ENCODE data around the gene KPNB1.
A peak's percentile ranks its signal among the peaks of the same experiment; 100 is the strongest.

Gene KPNB1

GRCh38 chr17:47707056-47707804, 57.5 kb downstream of the KPNB1 start:
- peaks cover 0 to 37% of the 10 kb centered on the region in 2 experiments; a peak in 1 of 3 replicates for H3K36me3 ChIP-seq (ENCODE audit: control insufficient read depth in 2 of 2, insufficient read depth in 1 of 2, low read length in 2 of 2)
- CTCF ChIA-PET, result interaction anchor here (0.7 to 2.7 kb wide), 8 partner anchors 9 to 114 kb away, joined by 3 to 30 read pairs (median 5); partner anchors contain the start of genes OSBPL7 and TBX21
- H3K4me1 ChIP-seq (ENCODE audit: control insufficient read depth, insufficient read depth, low read length), result no peaks in the 10 kb centered on the region
- no peak overlapping the region for H3K4me3 ChIP-seq (ENCODE audit: low read depth, low read length)
- no peaks in the 10 kb centered on the region for H3K9me3 ChIP-seq (ENCODE audit: control insufficient read depth, insufficient read depth, low read depth, low read length)
- no peak overlapping the region for H3K27ac ChIP-seq (ENCODE audit: extremely low read depth, low read depth, low read length)
- POLR2A ChIA-PET, result interaction anchor here (1.0 to 1.3 kb wide), 3 partner anchors 10 to 58 kb away, joined by 3 to 4 read pairs (median 3); partner anchors contain the start of genes KPNB1 and TBX21
- TF ChIP-seq ZBTB10 (tag by site-specific recombination; IDR thresholded peaks at IDR 0.05) (no peak), ZSCAN4 (tag by site-specific recombination; IDR thresholded peaks at IDR 0.05) (peak; percentile 6; the same call in 1 of the 2 replicates), GFI1B (tag by site-specific recombination; IDR thresholded peaks at IDR 0.05) (no peak), ATF2 (tag by site-specific recombination; IDR thresholded peaks at IDR 0.05; ENCODE audit: low read depth) (peak; percentile 73), ZNF266 (tag by site-specific recombination; IDR thresholded peaks at IDR 0.05; ENCODE audit: low read depth) (no peak), HOXD13 (CRISPR knock-in tag; IDR thresholded peaks at IDR 0.05; ENCODE audit: borderline replicate concordance) (no peak)

- POLR2A ChIA-PET, result interaction anchor here (1.1 to 1.3 kb wide), 2 partner anchors 10 to 25 kb away, joined by 3 read pairs; partner anchors contain the start of gene TBX21
- Histone ChIP-seq H3K9me3 (ENCODE audit: control insufficient read depth, insufficient read depth, low read depth, low read length) (no peaks in the 10 kb centered on the region), H3K4me1 (ENCODE audit: control insufficient read depth, insufficient read depth, low read length) (no peaks in the 10 kb centered on the region), H3K36me3 (ENCODE audit: control insufficient read depth in 2 of 2, insufficient read depth in 1 of 2, low read length in 2 of 2) (peaks cover 0 to 37% of the 10 kb centered on the region in 2 experiments; a peak in 1 of 3 replicates), H3K27ac (ENCODE audit: extremely low read depth, low read depth, low read length) (no peak overlapping the region), H3K4me3 (ENCODE audit: low read depth, low read length) (no peak overlapping the region)
- TF ChIP-seq REST (tag by site-specific recombination; IDR thresholded peaks at IDR 0.05) (peak; percentile 83), ZNF266 (tag by site-specific recombination; IDR thresholded peaks at IDR 0.05; ENCODE audit: low read depth) (no peak)
- CTCF ChIA-PET, result interaction anchor here (0.6 to 2.7 kb wide), 5 partner anchors 10 to 114 kb away, joined by 3 to 30 read pairs (median 7); partner anchors contain the start of gene OSBPL7
Measured at GRCh38 chr17:47707884-47708283, 58.2 kb downstream of the KPNB1 start.

- ChIA-PET POLR2A (interaction anchor here (0.6 to 1.3 kb wide), 3 partner anchors 9 to 54 kb away, joined by 3 to 10 read pairs (median 3); partner anchors contain the start of gene TBX21), CTCF (interaction anchor here (0.6 to 2.7 kb wide), 5 partner anchors 10 to 44 kb away, joined by 3 to 30 read pairs (median 3); no protein-coding TSS in a partner anchor)
- H3K4me1 ChIP-seq (ENCODE audit: control insufficient read depth, insufficient read depth, low read length), result no peaks in the 10 kb centered on the region
- peaks cover 0 to 33% of the 10 kb centered on the region in 2 experiments; a peak in 1 of 3 replicates for H3K36me3 ChIP-seq (ENCODE audit: control insufficient read depth in 2 of 2, insufficient read depth in 1 of 2, low read length in 2 of 2)
- no peaks in the 10 kb centered on the region for H3K9me3 ChIP-seq (ENCODE audit: control insufficient read depth, insufficient read depth, low read depth, low read length)
- no peak overlapping the region for H3K27ac ChIP-seq (ENCODE audit: extremely low read depth, low read depth, low read length)
- TF ChIP-seq ZEB2 (tag by site-specific recombination; IDR thresholded peaks at IDR 0.05) (no peak), ZNF837 (tag by site-specific recombination; IDR thresholded peaks at IDR 0.05) (no peak), SP7 (tag by site-specific recombination; IDR thresholded peaks at IDR 0.05) (no peak), PATZ1 (tag by site-specific recombination; IDR thresholded peaks at IDR 0.05) (no peak), ZNF571 (tag by site-specific recombination; IDR thresholded peaks at IDR 0.05) (no peak), ZNF169 (tag by site-specific recombination; IDR thresholded peaks at IDR 0.05) (no peak), ZNF585B (tag by site-specific recombination; IDR thresholded peaks at IDR 0.05) (no peak), ZNF843 (tag by site-specific recombination; IDR thresholded peaks at IDR 0.05) (no peak)
- no peak overlapping the region for H3K4me3 ChIP-seq (ENCODE audit: low read depth, low read length)
Measured at GRCh38 chr17:47708312-47708863, 58.7 kb downstream of the KPNB1 start.
